Tibial artery (tissue), 4 donors: ENCODE results near the gene CLSTN1.
A peak's percentile ranks its signal among the peaks of the same experiment; 100 is the strongest.

ENCODE experiments used
- DNase-seq, 2 donors: peaks; one replicate each; pipeline ENCODE4 v3.0.0-alpha.2; 2019
- H3K27ac ChIP-seq, 2 donors: fragments of 200-600 bp; sonication (generic) in 1 of 2; 1 replicate in 1 of 2; 2 replicates in 1 of 2; pipeline ENCODE4 v1.5.1; 2018 to 2019; ENCODE audit warnings: mild to moderate bottlenecking in 1 of 2
- H3K27me3 ChIP-seq, 2 donors: fragments of 200-600 bp; sonication (generic) in 1 of 2; one replicate each; pipeline versions ENCODE4 v1.5.1 to v1.6.0; 2016 to 2019
- H3K36me3 ChIP-seq, 3 donors: fragments of 200-600 bp; sonication (generic) in 2 of 3; one replicate each; pipeline ENCODE4 v1.5.1; 2016 to 2019; ENCODE audit warnings: mild to moderate bottlenecking in 2 of 3
- H3K4me1 ChIP-seq, 4 donors: fragments of 200-600 bp; sonication (generic) in 2 of 4; 1 replicate in 3 of 4; 2 replicates in 1 of 4; pipeline ENCODE4 v1.5.1; 2016 to 2019
- H3K4me3 ChIP-seq, 2 donors: fragments of 200-600 bp; sonication (generic) in 1 of 2; 1 replicate in 1 of 2; 2 replicates in 1 of 2; pipeline ENCODE4 v1.5.1; 2018 to 2019; ENCODE audit warnings: mild to moderate bottlenecking in 2 of 2
- H3K9me3 ChIP-seq, 3 donors: fragments of 200-600 bp; sonication (generic) in 1 of 3; one replicate each; pipeline ENCODE4 v1.5.1; 2016 to 2019
- CTCF ChIP-seq, 2 experiments: fragments of 200-600 bp in 1 of 2; fragments of 450-650 bp in 1 of 2; IDR thresholded peaks; one replicate each; pipeline ENCODE4 v1.5.1; 2017 to 2019; ENCODE audit warnings: antibody characterized with exemption in 2 of 2, mild to moderate bottlenecking in 1 of 2, moderate library complexity in 1 of 2
- intact Hi-C: fragments of 100-400 bp; cut with DNase I; formaldehyde crosslinking; loops from one replicate; pipeline ENCODE4 v1.15.0; 2023; ENCODE audit warnings: low total_unique reads

The CLSTN1 gene

GRCh38 chr1:9691108-9691445 is 132.7 kb downstream of the CLSTN1 start:
- TF ChIP-seq CTCF (IDR thresholded peaks at IDR 0.05), result no peak
- intact Hi-C loops, result no loop called here
- Histone ChIP-seq H3K36me3 (peaks cover 0 to 18% (median 0%) of the 10 kb centered on the region in 3 donors), H3K4me1 (peaks cover 0 to 33% (median 26%) of the 10 kb centered on the region in 4 donors), H3K4me3 (no peak overlapping the region), H3K9me3 (no peaks in the 10 kb centered on the region), H3K27me3 (no peaks in the 10 kb centered on the region), H3K27ac (no peak overlapping the region)
- no peak for DNase-seq

- H3K36me3 ChIP-seq, result peaks cover 0 to 18% (median 0%) of the 10 kb centered on the region in 3 donors
- no peaks in the 10 kb centered on the region for H3K9me3 ChIP-seq
- peak overlapping the region; percentile 75 to 97 for H3K4me3 ChIP-seq
- peak overlapping the region; percentile 79 to 92 for H3K27ac ChIP-seq
- no peak for TF ChIP-seq CTCF (IDR thresholded peaks at IDR 0.05)
- intact Hi-C loops, result no loop called here
- DNase-seq, result no peak
- peaks cover 0 to 33% (median 26%) of the 10 kb centered on the region in 4 donors for H3K4me1 ChIP-seq
- H3K27me3 ChIP-seq, result no peaks in the 10 kb centered on the region
Measured at GRCh38 chr1:9690440-9691107, 133.2 kb downstream of the CLSTN1 start.

- peaks cover 0 to 33% (median 26%) of the 10 kb centered on the region in 4 donors for H3K4me1 ChIP-seq
- intact Hi-C loops, result no loop called here
Measured at GRCh38 chr1:9689971-9690381, 133.8 kb downstream of the CLSTN1 start.

GRCh38 chr1:9689011-9689706 is 134.6 kb downstream of the CLSTN1 start:
- peak overlapping the region; percentile 75 to 97 for H3K4me3 ChIP-seq
- intact Hi-C loops, result no loop called here
- no peaks in the 10 kb centered on the region for H3K27me3 ChIP-seq
- H3K9me3 ChIP-seq, result no peaks in the 10 kb centered on the region
- TF ChIP-seq CTCF (IDR thresholded peaks at IDR 0.05), result no peak
- H3K36me3 ChIP-seq, result peaks cover 0 to 15% (median 0%) of the 10 kb centered on the region in 3 donors
- H3K4me1 ChIP-seq, result peaks cover 0 to 33% (median 26%) of the 10 kb centered on the region in 4 donors
- H3K27ac ChIP-seq, result peak overlapping the region; percentile 79 to 92
- peak; percentile 82 to 87 for DNase-seq

More at GRCh38 chr1:9689971-9690381, 133.8 kb downstream of the CLSTN1 start:
- Histone ChIP-seq H3K27ac (peak overlapping the region; percentile 79 to 92), H3K36me3 (peaks cover 0 to 18% (median 0%) of the 10 kb centered on the region in 3 donors), H3K9me3 (no peaks in the 10 kb centered on the region), H3K4me3 (peak overlapping the region; percentile 75 to 97), H3K27me3 (no peaks in the 10 kb centered on the region)
- no peak for TF ChIP-seq CTCF (IDR thresholded peaks at IDR 0.05)
- DNase-seq, result peak; percentile 35 to 68

- H3K4me3 ChIP-seq, result peak overlapping the region; percentile 75 to 97
- no peaks in the 10 kb centered on the region for H3K9me3 ChIP-seq
- TF ChIP-seq CTCF (IDR thresholded peaks at IDR 0.05), result no peak
- H3K4me1 ChIP-seq, result peaks cover 0 to 33% (median 26%) of the 10 kb centered on the region in 4 donors
- no peaks in the 10 kb centered on the region for H3K27me3 ChIP-seq
- intact Hi-C loops, result no loop called here
- H3K27ac ChIP-seq, result no peak overlapping the region
- DNase-seq, result no peak
- peaks cover 0 to 15% (median 0%) of the 10 kb centered on the region in 3 donors for H3K36me3 ChIP-seq
Measured at GRCh38 chr1:9688599-9688998, 135.2 kb downstream of the CLSTN1 start.
